IMR-90 (cell line): Measurements from ENCODE around the gene DNAJC27. TPM values are rescaled to one million over a fixed set of nuclear protein-coding genes. Genes with fewer than 3 reads are reported as not detected.

Experiments
- ATAC-seq: fragments of 200-7000 bp; cut with Tn5 transposase; 2 replicates; pipeline ENCODE4 v1.9.1; 2020; ENCODE audit warnings: low read depth, mild to moderate bottlenecking, moderate library complexity
- BruUV-seq: library from RNA; stranded (reverse); fragments of 400-500 nt; replicated peaks from 2 replicates; lab custom pipeline; 2021; lab: Mats Ljungman, UMichigan
- CTCF ChIA-PET: fragments of 300-600 bp; formaldehyde crosslinking; extraction: SDS; loops from one replicate; lab custom pipeline; 2021; ENCODE audit warnings: antibody characterized with exemption; lab: Yijun Ruan, JAX
- POLR2A ChIA-PET: fragments of 300-600 bp; sonication (Branson Sonifier 250); formaldehyde crosslinking; loops from one replicate; lab custom pipeline; 2022; ENCODE audit warnings: antibody characterized with exemption; ENCODE audit not compliant: unreplicated experiment; lab: Charles Lee
- DNase-seq: peaks from one replicate; pipeline ENCODE4 v3.0.0; 2013
- H2AFZ ChIP-seq: replicated peaks from 2 replicates; pipeline ENCODE3; 2013; ENCODE audit warnings: low read length, mild to moderate bottlenecking; ENCODE audit not compliant: poor library complexity
- H2AK5ac ChIP-seq: 2 replicates; pipeline ENCODE4 v1.6.1; 2013; ENCODE audit warnings: low read depth, low read length, inconsistent platforms
- H2AK9ac ChIP-seq: replicated peaks from 2 replicates; pipeline ENCODE3; 2013; ENCODE audit warnings: mild to moderate bottlenecking, low read depth, low read length, moderate library complexity; ENCODE audit not compliant: poor library complexity
- H2BK120ac ChIP-seq: 2 replicates; pipeline ENCODE4 v1.6.1; 2013; ENCODE audit warnings: low read depth, low read length, inconsistent platforms
- H2BK15ac ChIP-seq: 3 replicates; pipeline ENCODE4 v1.6.1; 2013; ENCODE audit warnings: low read depth, low read length, inconsistent platforms
- H2BK20ac ChIP-seq: 2 replicates; pipeline ENCODE4 v1.6.1; 2013; ENCODE audit warnings: low read depth, mild to moderate bottlenecking, inconsistent platforms, low read length, moderate library complexity
- H2BK5ac ChIP-seq: 2 replicates; pipeline ENCODE4 v1.6.1; 2013; ENCODE audit warnings: mild to moderate bottlenecking, low read depth, low read length, inconsistent platforms; ENCODE audit not compliant: poor library complexity, severe bottlenecking
- H3K14ac ChIP-seq: replicated peaks from 2 replicates; pipeline ENCODE4 v1.6.1; 2013; ENCODE audit warnings: low read depth, low read length, inconsistent platforms
- H3K18ac ChIP-seq: 2 replicates; pipeline ENCODE4 v1.6.1; 2013; ENCODE audit warnings: low read depth, low read length, control low read depth
- H3K23ac ChIP-seq: 2 replicates; pipeline ENCODE4 v1.6.1; 2013; ENCODE audit warnings: low read depth, low read length, inconsistent platforms
- H3K27ac ChIP-seq: 2 replicates; pipeline ENCODE4 v1.5.1; 2013; ENCODE audit warnings: mild to moderate bottlenecking, control low read depth, low read length; ENCODE audit not compliant: insufficient read depth
- H3K27me3 ChIP-seq: 2 replicates; pipeline ENCODE4 v1.6.1; 2013; ENCODE audit warnings: low read length; ENCODE audit not compliant: control insufficient read depth, insufficient read depth
- H3K36me3 ChIP-seq: 2 replicates; pipeline ENCODE4 v1.6.1; 2013; ENCODE audit warnings: low read length, mixed read lengths; ENCODE audit not compliant: control insufficient read depth, insufficient read depth
- H3K4ac ChIP-seq: 2 replicates; pipeline ENCODE4 v1.6.1; 2013; ENCODE audit warnings: low read depth, low read length, inconsistent platforms
- H3K4me1 ChIP-seq: 2 replicates; pipeline ENCODE4 v1.6.1; 2013; ENCODE audit warnings: low read length, mixed read lengths; ENCODE audit not compliant: control insufficient read depth, insufficient read depth
- H3K4me2 ChIP-seq: 2 replicates; pipeline ENCODE4 v1.6.1; 2013; ENCODE audit warnings: low read depth, mild to moderate bottlenecking, control low read depth, low read length, moderate library complexity
- H3K4me3 ChIP-seq: 2 replicates; pipeline ENCODE4 v1.5.1; 2013; ENCODE audit warnings: low read depth, mild to moderate bottlenecking, control low read depth, low read length, moderate library complexity; ENCODE audit not compliant: insufficient read depth
- H3K56ac ChIP-seq: 2 replicates; pipeline ENCODE4 v1.6.1; 2013; ENCODE audit warnings: low read length, inconsistent platforms; ENCODE audit not compliant: insufficient read depth; ENCODE audit errors: extremely low read depth
- H3K79me1 ChIP-seq, 2 experiments: 2 replicates each; pipeline ENCODE4 v1.6.1; 2013; ENCODE audit warnings: low read length in 2 of 2, inconsistent platforms in 1 of 2, low read depth in 1 of 2
- H3K9ac ChIP-seq: 2 replicates; pipeline ENCODE4 v1.6.1; 2013; ENCODE audit warnings: low read depth, low read length, control low read depth
- H3K9me1 ChIP-seq: 2 replicates; pipeline ENCODE4 v1.6.1; 2013; ENCODE audit warnings: low read length, inconsistent platforms; ENCODE audit not compliant: insufficient read depth
- H3K9me3 ChIP-seq: 2 replicates; pipeline ENCODE4 v1.6.1; 2013; ENCODE audit warnings: low read length; ENCODE audit not compliant: control insufficient read depth, insufficient read depth
- H4K20me1 ChIP-seq: 2 replicates; pipeline ENCODE4 v1.6.1; 2013; ENCODE audit warnings: low read length, inconsistent platforms; ENCODE audit not compliant: insufficient read depth
- H4K5ac ChIP-seq: 2 replicates; pipeline ENCODE4 v1.6.1; 2013; ENCODE audit warnings: mild to moderate bottlenecking, low read depth, low read length, control low read depth
- H4K8ac ChIP-seq, 2 experiments: 2 replicates each; pipeline ENCODE4 v1.6.1; 2013; ENCODE audit warnings: low read depth in 2 of 2, low read length in 2 of 2, control low read depth in 1 of 2, inconsistent platforms in 1 of 2
- H4K91ac ChIP-seq: 2 replicates; pipeline ENCODE4 v1.6.1; 2013; ENCODE audit warnings: low read depth, low read length, inconsistent platforms; ENCODE audit not compliant: insufficient read depth
- BHLHE40 ChIP-seq: fragments of 150-350 bp; IDR thresholded peaks from 2 replicates; pipeline ENCODE4 v1.6.1; 2016; ENCODE audit warnings: mild to moderate bottlenecking, low read depth, low read length
- CEBPB ChIP-seq: IDR thresholded peaks from 2 replicates; pipeline ENCODE4 v1.6.1; 2012; ENCODE audit warnings: low read depth, low read length, improper control_type of control experiment
- CHD1 ChIP-seq: IDR thresholded peaks from 2 replicates; pipeline ENCODE4 v1.6.1; 2012; ENCODE audit warnings: low read depth, low read length, improper control_type of control experiment
- ELK1 ChIP-seq: fragments of 150-350 bp; IDR thresholded peaks from 2 replicates; pipeline ENCODE4 v1.6.1; 2016; ENCODE audit warnings: low read depth, mild to moderate bottlenecking, low read length, moderate library complexity, borderline replicate concordance
- FOS ChIP-seq: fragments of 150-350 bp; IDR thresholded peaks from 2 replicates; pipeline ENCODE4 v1.6.1; 2016; ENCODE audit warnings: low read depth, low read length
- MAFK ChIP-seq: IDR thresholded peaks from 2 replicates; pipeline ENCODE4 v1.6.1; 2012; ENCODE audit warnings: low read depth, low read length, improper control_type of control experiment
- MAZ ChIP-seq: IDR thresholded peaks from 2 replicates; pipeline ENCODE4 v1.6.1; 2012; ENCODE audit warnings: low read depth, mild to moderate bottlenecking, low read length, improper control_type of control experiment, moderate library complexity, borderline replicate concordance
- MXI1 ChIP-seq: IDR thresholded peaks from 2 replicates; pipeline ENCODE4 v1.6.1; 2012; ENCODE audit warnings: low read depth, mild to moderate bottlenecking, low read length, moderate library complexity, borderline replicate concordance
- NFE2L2 ChIP-seq: fragments of 150-350 bp; IDR thresholded peaks from 2 replicates; pipeline ENCODE4 v1.6.1; 2016; ENCODE audit warnings: low read depth, mild to moderate bottlenecking, low read length
- POLR2A ChIP-seq: IDR thresholded peaks from 2 replicates; pipeline ENCODE4 v1.6.1; 2012; ENCODE audit warnings: mild to moderate bottlenecking, low read depth, low read length
- RAD21 ChIP-seq: IDR thresholded peaks from 2 replicates; pipeline ENCODE4 v1.6.1; 2012; ENCODE audit warnings: low read length, improper control_type of control experiment
- RCOR1 ChIP-seq: IDR thresholded peaks from 2 replicates; pipeline ENCODE4 v1.6.1; 2012; ENCODE audit warnings: mild to moderate bottlenecking, low read length, improper control_type of control experiment; ENCODE audit not compliant: insufficient replicate concordance
- RFX5 ChIP-seq: IDR thresholded peaks from 2 replicates; pipeline ENCODE4 v1.8.0; 2012; ENCODE audit warnings: low read depth, mild to moderate bottlenecking, low read length, moderate library complexity
- SMC3 ChIP-seq: fragments of 150-350 bp; IDR thresholded peaks from 2 replicates; pipeline ENCODE4 v1.6.1; 2016; ENCODE audit warnings: low read depth, mild to moderate bottlenecking, antibody characterized with exemption, low read length, moderate library complexity
- WGBS, 2 experiments: methylation state at CpG; one replicate each; pipeline versions ENCODE4 v1.1.5 to v1.1.7; 2013; ENCODE audit warnings: missing lambda C conversion rate in 2 of 2; ENCODE audit not compliant: insufficient read length in 1 of 2; ENCODE audit errors: extremely low coverage in 2 of 2; 5-methylcytosine and 5-hydroxymethylcytosine counted together
- dilution Hi-C: fragments of 300-500 bp; cut with HindIII; formaldehyde crosslinking; loops from one replicate; pipeline ENCODE4 v1.14.3; 2018; ENCODE audit warnings: low sequenced_read_pairs; ENCODE audit not compliant: unreplicated experiment
- in situ Hi-C: fragments of 300-500 bp; cut with MboI; formaldehyde crosslinking; loops from 3 replicates; pipeline ENCODE4 v1.14.3; 2019; ENCODE audit warnings: low sequenced_read_pairs, inconsistent platforms, mixed read lengths
- intact Hi-C: fragments of 100-400 bp; cut with micrococcal nuclease; formaldehyde crosslinking; loops from 2 replicates; pipeline ENCODE4 v1.10.0; 2022
- polyA plus RNA-seq, 3 experiments: library from polyadenylated mRNA; depleted of rRNA; stranded (reverse); fragments of >200 nt; gene quantifications; 2 replicates each; pipeline ENCODE4 v1.2.3, GENCODE V29; 2012; ENCODE audit warnings: low replicate concordance in 1 of 3
- total RNA-seq: library from RNA; depleted of rRNA; stranded (reverse); fragments of >200 nt; gene quantifications from 2 replicates; pipeline ENCODE4 v1.2.3, GENCODE V29; 2012
- TF ChIP-seq, protein P1 (sequence below): fragments of 150-350 bp; IDR thresholded peaks from 2 replicates; pipeline ENCODE4 v1.6.1; 2017; ENCODE audit warnings: mild to moderate bottlenecking, antibody characterized with exemption, low read length, low read depth
- TF ChIP-seq, protein P2 (sequence below): conservative IDR thresholded peaks from 2 replicates; pipeline ENCODE4 v1.5.1; 2012; ENCODE audit warnings: mild to moderate bottlenecking, low read depth, low read length, improper control_type of control experiment

DNAJC27 gene
- total and polyA plus RNA-seq, 2 of the 4 experiments (the other 2 are of a cell fraction), result 1.6 to 2.0 TPM

- H2AK9ac ChIP-seq, result no peak overlapping the region
- no peak overlapping the region for H2BK15ac ChIP-seq
- H3K4me3 ChIP-seq, result no peak overlapping the region
- 0 out of 2 replicates have a peak overlapping the region, but pooled peaks have one; percentile 36 for H2AK5ac ChIP-seq
- no peak overlapping the region for H2BK5ac ChIP-seq
- no peak overlapping the region for H4K91ac ChIP-seq
- no TSS peak for BruUV-seq
- ATAC-seq (no peak), DNase-seq (no peak)
- H3K4ac ChIP-seq, result no peak overlapping the region
- no peak overlapping the region for H3K18ac ChIP-seq
- peaks cover 13% of the 10 kb centered on the region for H3K9me1 ChIP-seq
- POLR2A ChIA-PET, result no interaction called here
- intact Hi-C loops, result loop anchor here (5.0 kb wide), 1 partner anchor 512 kb away; no protein-coding TSS in a partner anchor
- no peak overlapping the region for H3K27ac ChIP-seq
- no peaks in the 10 kb centered on the region for H3K79me1 ChIP-seq
- H3K56ac ChIP-seq, result no peak overlapping the region
- CTCF ChIA-PET, result no interaction called here
- no peak overlapping the region for H3K23ac ChIP-seq
- WGBS, 2 experiments, result 66% methylated on average over 4 of the region's 6 CpGs; no CpG with 5 or more reads in 1 of the 2 experiments
- H2AFZ ChIP-seq, result peak overlapping the region; percentile 38
- in situ Hi-C loops, result no loop called here
- H3K4me1 ChIP-seq, result peaks cover 1% of the 10 kb centered on the region; the same call in 1 of the 2 replicates
- H4K5ac ChIP-seq, result no peak overlapping the region
- TF ChIP-seq SMC3 (no peak), BHLHE40 (no peak), MAZ (no peak), RAD21 (no peak), RCOR1 (no peak), CEBPB (no peak), MXI1 (no peak), RFX5 (no peak), NFE2L2 (no peak), CHD1 (no peak), MAFK (no peak), ELK1 (no peak), POLR2A (no peak), FOS (no peak)
- TF ChIP-seq, protein P1, sequence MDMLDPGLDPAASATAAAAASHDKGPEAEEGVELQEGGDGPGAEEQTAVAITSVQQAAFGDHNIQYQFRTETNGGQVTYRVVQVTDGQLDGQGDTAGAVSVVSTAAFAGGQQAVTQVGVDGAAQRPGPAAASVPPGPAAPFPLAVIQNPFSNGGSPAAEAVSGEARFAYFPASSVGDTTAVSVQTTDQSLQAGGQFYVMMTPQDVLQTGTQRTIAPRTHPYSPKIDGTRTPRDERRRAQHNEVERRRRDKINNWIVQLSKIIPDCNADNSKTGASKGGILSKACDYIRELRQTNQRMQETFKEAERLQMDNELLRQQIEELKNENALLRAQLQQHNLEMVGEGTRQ, result no peak
- TF ChIP-seq, protein P2, sequence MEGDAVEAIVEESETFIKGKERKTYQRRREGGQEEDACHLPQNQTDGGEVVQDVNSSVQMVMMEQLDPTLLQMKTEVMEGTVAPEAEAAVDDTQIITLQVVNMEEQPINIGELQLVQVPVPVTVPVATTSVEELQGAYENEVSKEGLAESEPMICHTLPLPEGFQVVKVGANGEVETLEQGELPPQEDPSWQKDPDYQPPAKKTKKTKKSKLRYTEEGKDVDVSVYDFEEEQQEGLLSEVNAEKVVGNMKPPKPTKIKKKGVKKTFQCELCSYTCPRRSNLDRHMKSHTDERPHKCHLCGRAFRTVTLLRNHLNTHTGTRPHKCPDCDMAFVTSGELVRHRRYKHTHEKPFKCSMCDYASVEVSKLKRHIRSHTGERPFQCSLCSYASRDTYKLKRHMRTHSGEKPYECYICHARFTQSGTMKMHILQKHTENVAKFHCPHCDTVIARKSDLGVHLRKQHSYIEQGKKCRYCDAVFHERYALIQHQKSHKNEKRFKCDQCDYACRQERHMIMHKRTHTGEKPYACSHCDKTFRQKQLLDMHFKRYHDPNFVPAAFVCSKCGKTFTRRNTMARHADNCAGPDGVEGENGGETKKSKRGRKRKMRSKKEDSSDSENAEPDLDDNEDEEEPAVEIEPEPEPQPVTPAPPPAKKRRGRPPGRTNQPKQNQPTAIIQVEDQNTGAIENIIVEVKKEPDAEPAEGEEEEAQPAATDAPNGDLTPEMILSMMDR, result no peak
- no peak overlapping the region for H3K4me2 ChIP-seq
- no peaks in the 10 kb centered on the region for H3K9me3 ChIP-seq
- dilution Hi-C loops, result no loop called here
- no peak overlapping the region for H4K8ac ChIP-seq
- H3K14ac ChIP-seq, result no peak overlapping the region
- no peak overlapping the region for H2BK20ac ChIP-seq
- H3K27me3 ChIP-seq, result no peaks in the 10 kb centered on the region
- no peak overlapping the region for H3K9ac ChIP-seq
- H4K20me1 ChIP-seq, result no peaks in the 10 kb centered on the region
- no peak overlapping the region for H2BK120ac ChIP-seq
- no peaks in the 10 kb centered on the region for H3K36me3 ChIP-seq
These were observed 47.0 kb downstream of the DNAJC27 start for GRCh38 chr2:24924732-24925131.
